CD14-positive monocyte (primary cell): ENCODE data around the gene ARHGAP9. TPM values are rescaled to one million over a fixed set of nuclear protein-coding genes. Genes with fewer than 3 reads are reported as not detected.
A peak's percentile ranks its signal among the peaks of the same experiment; 100 is the strongest.

Experiments used
- DNase-seq, 3 donors: peaks; one replicate each; pipeline ENCODE4 v3.0.0-alpha.2; 2011 to 2022
- H2AFZ ChIP-seq: 2 replicates; pipeline ENCODE4 v1.6.0; 2012; ENCODE audit warnings: mild to moderate bottlenecking, low read depth, low read length, inconsistent platforms; ENCODE audit not compliant: insufficient read depth, poor library complexity, severe bottlenecking
- H3K27ac ChIP-seq, 2 donors: 1 replicate in 1 of 2; 2 replicates in 1 of 2; pipeline ENCODE4 v1.5.1; 2012 to 2013; ENCODE audit warnings: low read length in 2 of 2, control low read depth in 1 of 2, inconsistent platforms in 1 of 2, low read depth in 1 of 2, mild to moderate bottlenecking in 1 of 2
- H3K27me3 ChIP-seq, 2 donors: one replicate each; pipeline versions ENCODE4 v1.6.0 to v1.6.1; 2011 to 2013; ENCODE audit warnings: low read length in 2 of 2; ENCODE audit not compliant: control insufficient read depth in 2 of 2, insufficient read depth in 2 of 2
- H3K36me3 ChIP-seq, 2 donors: replicated peaks in 1 of 2; 1 replicate in 1 of 2; 2 replicates in 1 of 2; pipeline versions ENCODE4 v1.5.1 to v1.6.1; 2012 to 2013; ENCODE audit warnings: low read length in 2 of 2, control low read depth in 1 of 2, inconsistent platforms in 1 of 2, mild to moderate bottlenecking in 1 of 2; ENCODE audit not compliant: insufficient read depth in 2 of 2, control insufficient read depth in 1 of 2
- H3K4me1 ChIP-seq, 2 donors: 1 replicate in 1 of 2; 2 replicates in 1 of 2; pipeline versions ENCODE4 v1.5.1 to v1.6.1; 2012 to 2013; ENCODE audit warnings: low read length in 2 of 2, control low read depth in 1 of 2, inconsistent platforms in 1 of 2, mild to moderate bottlenecking in 1 of 2, moderate library complexity in 1 of 2; ENCODE audit not compliant: insufficient read depth in 2 of 2, control insufficient read depth in 1 of 2
- H3K4me2 ChIP-seq: replicated peaks from 2 replicates; pipeline ENCODE3; 2012; ENCODE audit warnings: low read length, moderate library complexity, mild to moderate bottlenecking; ENCODE audit not compliant: poor library complexity, severe bottlenecking; ENCODE audit errors: extremely low read depth
- H3K4me3 ChIP-seq, 3 experiments: fragments of 200-600 bp in 1 of 3; sonication (generic) in 1 of 3; replicated peaks in 1 of 3; 1 replicate in 2 of 3; 2 replicates in 1 of 3; pipeline ENCODE4 v1.5.1; 2011 to 2013; ENCODE audit warnings: low read length in 3 of 3, mild to moderate bottlenecking in 3 of 3, control low read depth in 2 of 3, low read depth in 2 of 3, inconsistent platforms in 1 of 3, moderate library complexity in 1 of 3
- H3K79me2 ChIP-seq: 2 replicates; pipeline ENCODE4 v1.6.0; 2012; ENCODE audit warnings: mild to moderate bottlenecking, control low read depth, inconsistent platforms, low read length, moderate library complexity; ENCODE audit not compliant: insufficient read depth
- H3K9ac ChIP-seq: 2 replicates; pipeline ENCODE4 v1.6.0; 2017; ENCODE audit warnings: low read length, mild to moderate bottlenecking; ENCODE audit not compliant: insufficient read depth, poor library complexity, severe bottlenecking
- H3K9me3 ChIP-seq, 2 donors: replicated peaks in 1 of 2; 1 replicate in 1 of 2; 2 replicates in 1 of 2; pipeline versions ENCODE4 v1.5.1 to v1.6.1; 2012 to 2013; ENCODE audit warnings: low read length in 2 of 2, control low read depth in 1 of 2; ENCODE audit not compliant: control insufficient read depth in 1 of 2, insufficient read depth in 1 of 2
- H4K20me1 ChIP-seq: 2 replicates; pipeline ENCODE4 v1.6.0; 2012; ENCODE audit warnings: mild to moderate bottlenecking, low read length, control low read depth, moderate library complexity; ENCODE audit not compliant: insufficient read depth
- H3K27ac Mint-ChIP-seq, 7 donors: one replicate each; pipeline ENCODE4 v1.8.0; 2020; ENCODE audit warnings: mild to moderate bottlenecking in 7 of 7, mixed read lengths in 7 of 7, moderate library complexity in 6 of 7, inconsistent platforms in 2 of 7
- H3K27me3 Mint-ChIP-seq, 3 donors: one replicate each; pipeline ENCODE4 v1.8.0; 2021 to 2022; ENCODE audit warnings: low read depth in 3 of 3, mild to moderate bottlenecking in 3 of 3, mixed read lengths in 3 of 3, moderate library complexity in 3 of 3, inconsistent platforms in 1 of 3
- H3K36me3 Mint-ChIP-seq, 2 donors: one replicate each; pipeline ENCODE4 v1.8.0; 2020; ENCODE audit warnings: mixed read lengths in 2 of 2, inconsistent platforms in 1 of 2, mild to moderate bottlenecking in 1 of 2
- H3K4me1 Mint-ChIP-seq: one replicate; pipeline ENCODE4 v1.8.0; 2020; ENCODE audit warnings: mild to moderate bottlenecking, mixed read lengths
- H3K4me3 Mint-ChIP-seq, 2 donors: one replicate each; pipeline ENCODE4 v1.8.0; 2020; ENCODE audit warnings: mild to moderate bottlenecking in 2 of 2, mixed read lengths in 2 of 2, moderate library complexity in 1 of 2
- H3K9me3 Mint-ChIP-seq, 7 donors: one replicate each; pipeline ENCODE4 v1.8.0; 2020 to 2022; ENCODE audit warnings: mixed read lengths in 7 of 7, mild to moderate bottlenecking in 6 of 7, moderate library complexity in 6 of 7, inconsistent platforms in 2 of 7
- WGBS: methylation state at CpG from one replicate; pipeline ENCODE4 v1.1.5; 2013; ENCODE audit warnings: missing lambda C conversion rate; ENCODE audit not compliant: insufficient coverage; 5-methylcytosine and 5-hydroxymethylcytosine counted together
- intact Hi-C, 2 donors: fragments of 100-400 bp; cut with micrococcal nuclease; formaldehyde crosslinking; loops; one replicate each; pipeline versions ENCODE4 v1.15.0 to v1.15.1; 2023
- polyA plus RNA-seq, 3 donors: library from polyadenylated mRNA; depleted of rRNA in 1 of 3; unstranded in 2 of 3; stranded (reverse) in 1 of 3; fragments of 300-500 nt in 2 of 3; fragments of >200 nt in 1 of 3; fragmentation: Illumina TruSeq in 2 of 3; gene quantifications; 1 replicate in 2 of 3; 2 replicates in 1 of 3; pipeline ENCODE4 v1.2.3, GENCODE V29; 2012 to 2021
- TF ChIP-seq, protein P1 (sequence below): fragments of 200-600 bp; IDR thresholded peaks from one replicate; pipeline ENCODE4 v1.8.0; 2022; ENCODE audit warnings: antibody characterized with exemption, mild to moderate bottlenecking

The ARHGAP9 gene
- polyA plus RNA-seq, 3 donors: 211 to 581 (median 213) TPM

DNA sequence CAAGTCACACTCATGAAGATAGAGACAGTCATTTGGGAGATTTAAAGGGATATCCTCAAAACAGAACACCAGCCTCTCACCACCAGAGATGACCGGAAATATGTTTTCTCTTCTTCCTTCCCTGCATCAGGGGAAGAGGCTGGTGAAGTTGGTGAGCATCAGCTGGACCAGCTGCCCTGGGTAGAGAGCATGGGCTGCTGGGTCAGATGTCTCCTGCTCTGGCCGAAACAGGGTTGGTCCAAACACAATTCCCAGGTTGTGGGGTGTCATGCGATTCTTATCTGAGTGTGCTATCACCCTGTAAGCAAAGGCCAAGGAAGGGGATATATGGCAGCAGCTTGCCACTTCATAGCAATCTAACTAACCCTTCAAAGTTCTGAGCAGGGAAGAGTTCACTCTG is 7.3 kb downstream of the ARHGAP9 start:
- peaks cover 42 to 69% of the 10 kb centered on the region in 2 donors for H3K4me1 ChIP-seq
- peaks cover 0 to 2% (median 0%) of the 10 kb centered on the region in 7 donors for H3K9me3 Mint-ChIP-seq
- H2AFZ ChIP-seq: no peak overlapping the region
- H3K27me3 ChIP-seq: no peaks in the 10 kb centered on the region
- H3K4me2 ChIP-seq: no peak overlapping the region
- no peaks in the 10 kb centered on the region for H3K9me3 ChIP-seq
- H3K4me3 ChIP-seq: no peak overlapping the region
- peak overlapping the region in 3 of 7 donors; percentile 23 to 70 (median 58) for H3K27ac Mint-ChIP-seq
- H3K9ac ChIP-seq: no peak overlapping the region
- H3K4me1 Mint-ChIP-seq: peaks cover 56% of the 10 kb centered on the region
- no peak overlapping the region for H3K4me3 Mint-ChIP-seq
- no peak for DNase-seq
- peaks cover 54% of the 10 kb centered on the region for H3K79me2 ChIP-seq
- H3K27me3 Mint-ChIP-seq: peaks cover 0 to 2% (median 1%) of the 10 kb centered on the region in 3 donors
- TF ChIP-seq, protein P1, sequence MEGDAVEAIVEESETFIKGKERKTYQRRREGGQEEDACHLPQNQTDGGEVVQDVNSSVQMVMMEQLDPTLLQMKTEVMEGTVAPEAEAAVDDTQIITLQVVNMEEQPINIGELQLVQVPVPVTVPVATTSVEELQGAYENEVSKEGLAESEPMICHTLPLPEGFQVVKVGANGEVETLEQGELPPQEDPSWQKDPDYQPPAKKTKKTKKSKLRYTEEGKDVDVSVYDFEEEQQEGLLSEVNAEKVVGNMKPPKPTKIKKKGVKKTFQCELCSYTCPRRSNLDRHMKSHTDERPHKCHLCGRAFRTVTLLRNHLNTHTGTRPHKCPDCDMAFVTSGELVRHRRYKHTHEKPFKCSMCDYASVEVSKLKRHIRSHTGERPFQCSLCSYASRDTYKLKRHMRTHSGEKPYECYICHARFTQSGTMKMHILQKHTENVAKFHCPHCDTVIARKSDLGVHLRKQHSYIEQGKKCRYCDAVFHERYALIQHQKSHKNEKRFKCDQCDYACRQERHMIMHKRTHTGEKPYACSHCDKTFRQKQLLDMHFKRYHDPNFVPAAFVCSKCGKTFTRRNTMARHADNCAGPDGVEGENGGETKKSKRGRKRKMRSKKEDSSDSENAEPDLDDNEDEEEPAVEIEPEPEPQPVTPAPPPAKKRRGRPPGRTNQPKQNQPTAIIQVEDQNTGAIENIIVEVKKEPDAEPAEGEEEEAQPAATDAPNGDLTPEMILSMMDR: no peak
- intact Hi-C loops: loop anchor here in 1 of 2 donors (10.0 kb wide), 2 partner anchors 72 to 152 kb away; partner anchors contain the start of gene DCTN2
- H4K20me1 ChIP-seq: peaks cover 91% of the 10 kb centered on the region
- WGBS: 100% methylated on average over 1 of the region's 3 CpGs
- H3K27ac ChIP-seq: peak overlapping the region in 1 of 2 donors; percentile 56
- peaks cover 60 to 78% of the 10 kb centered on the region in 2 donors for H3K36me3 Mint-ChIP-seq
- peaks cover 60 to 81% of the 10 kb centered on the region in 2 donors for H3K36me3 ChIP-seq

DNA sequence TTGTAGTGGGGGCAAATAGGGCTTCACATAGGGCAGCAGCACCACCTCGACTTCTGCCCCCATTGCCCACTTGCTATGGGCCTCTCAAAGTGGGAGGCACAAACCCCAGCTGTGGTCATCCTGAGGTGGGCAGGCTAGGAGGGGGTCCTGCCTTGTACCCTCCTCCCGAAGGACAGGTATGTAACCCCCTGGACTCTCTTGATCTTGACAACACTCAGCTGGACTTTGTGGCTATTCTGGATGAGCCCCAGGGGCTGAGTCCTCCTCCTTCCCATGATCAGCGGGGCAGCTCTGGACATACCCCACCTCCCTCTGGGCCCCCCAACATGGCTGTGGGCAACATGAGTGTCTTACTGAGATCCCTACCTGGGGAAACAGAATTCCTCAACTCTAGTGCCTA is 8.0 kb downstream of the ARHGAP9 start:
- peak overlapping the region in 1 of 2 donors; percentile 61 for H3K27ac ChIP-seq
- no peak overlapping the region for H3K4me2 ChIP-seq
- no peaks in the 10 kb centered on the region for H3K27me3 ChIP-seq
- no peak overlapping the region for H3K4me3 ChIP-seq
- intact Hi-C loops: loop anchor here in 1 of 2 donors (10.0 kb wide), 2 partner anchors 73 to 153 kb away; partner anchors contain the start of gene DCTN2
- no peak overlapping the region for H3K9ac ChIP-seq
- TF ChIP-seq, protein P1: no peak
- no CpG with 5 or more reads among the region's 3 CpGs for WGBS
- peaks cover 60 to 85% of the 10 kb centered on the region in 2 donors for H3K36me3 ChIP-seq
- H3K36me3 Mint-ChIP-seq: peaks cover 65 to 85% of the 10 kb centered on the region in 2 donors
- H3K27me3 Mint-ChIP-seq: peaks cover 0 to 3% (median 2%) of the 10 kb centered on the region in 3 donors
- peaks cover 56% of the 10 kb centered on the region for H3K4me1 Mint-ChIP-seq
- no peaks in the 10 kb centered on the region for H3K9me3 ChIP-seq
- H3K79me2 ChIP-seq: peaks cover 47% of the 10 kb centered on the region
- H3K4me1 ChIP-seq: peaks cover 42 to 62% of the 10 kb centered on the region in 2 donors
- H3K27ac Mint-ChIP-seq: peak overlapping the region in 4 of 7 donors; percentile 35 to 79 (median 63)
- no peak overlapping the region for H2AFZ ChIP-seq
- H3K9me3 Mint-ChIP-seq: peaks cover 0 to 2% (median 0%) of the 10 kb centered on the region in 7 donors
- DNase-seq: no peak
- no peak overlapping the region for H3K4me3 Mint-ChIP-seq
- H4K20me1 ChIP-seq: peaks cover 97% of the 10 kb centered on the region
